ENCODE measurements around the gene RAET1G. TPM values are rescaled to one million over a fixed set of nuclear protein-coding genes. Genes with fewer than 3 reads are reported as not detected.
"Not testable (repeated sequence)": the region's sequence is repeated elsewhere in the genome, so short reads cannot be mapped to it uniquely, and the experiment has no call there.

RAET1G gene
- total RNA-seq, 4 donors from 2014 or later = 3.6 to 19.5 (median 10.8) TPM; not detected in 1

DNA sequence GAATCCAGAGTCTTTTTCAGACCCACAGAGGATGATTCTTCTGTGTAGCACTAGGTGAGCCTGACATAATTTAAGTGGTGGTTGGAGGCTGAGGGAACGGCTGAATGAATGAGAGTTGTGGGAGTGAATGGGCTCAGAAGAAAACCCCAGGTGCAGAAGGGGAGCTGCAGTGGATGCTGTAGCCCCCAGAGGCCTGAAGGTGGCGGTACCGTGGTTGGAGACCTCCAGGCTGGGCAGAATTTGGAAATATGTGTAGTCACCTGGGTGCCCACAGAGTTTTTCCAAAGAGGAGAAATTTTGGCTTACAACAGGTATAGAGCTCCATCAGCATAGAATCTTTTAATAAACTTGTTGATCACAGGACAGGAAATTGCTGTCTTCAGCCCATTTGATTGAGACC, 6.5 kb upstream of the RAET1G start:
- no peak for ATAC-seq (ENCODE audit: low FRiP score)
- TF ChIP-seq, protein P1, sequence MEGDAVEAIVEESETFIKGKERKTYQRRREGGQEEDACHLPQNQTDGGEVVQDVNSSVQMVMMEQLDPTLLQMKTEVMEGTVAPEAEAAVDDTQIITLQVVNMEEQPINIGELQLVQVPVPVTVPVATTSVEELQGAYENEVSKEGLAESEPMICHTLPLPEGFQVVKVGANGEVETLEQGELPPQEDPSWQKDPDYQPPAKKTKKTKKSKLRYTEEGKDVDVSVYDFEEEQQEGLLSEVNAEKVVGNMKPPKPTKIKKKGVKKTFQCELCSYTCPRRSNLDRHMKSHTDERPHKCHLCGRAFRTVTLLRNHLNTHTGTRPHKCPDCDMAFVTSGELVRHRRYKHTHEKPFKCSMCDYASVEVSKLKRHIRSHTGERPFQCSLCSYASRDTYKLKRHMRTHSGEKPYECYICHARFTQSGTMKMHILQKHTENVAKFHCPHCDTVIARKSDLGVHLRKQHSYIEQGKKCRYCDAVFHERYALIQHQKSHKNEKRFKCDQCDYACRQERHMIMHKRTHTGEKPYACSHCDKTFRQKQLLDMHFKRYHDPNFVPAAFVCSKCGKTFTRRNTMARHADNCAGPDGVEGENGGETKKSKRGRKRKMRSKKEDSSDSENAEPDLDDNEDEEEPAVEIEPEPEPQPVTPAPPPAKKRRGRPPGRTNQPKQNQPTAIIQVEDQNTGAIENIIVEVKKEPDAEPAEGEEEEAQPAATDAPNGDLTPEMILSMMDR (IDR thresholded peaks at IDR 0.05) = no peak
- DNase-seq (ENCODE audit: low spot score) = no peak

DNA sequence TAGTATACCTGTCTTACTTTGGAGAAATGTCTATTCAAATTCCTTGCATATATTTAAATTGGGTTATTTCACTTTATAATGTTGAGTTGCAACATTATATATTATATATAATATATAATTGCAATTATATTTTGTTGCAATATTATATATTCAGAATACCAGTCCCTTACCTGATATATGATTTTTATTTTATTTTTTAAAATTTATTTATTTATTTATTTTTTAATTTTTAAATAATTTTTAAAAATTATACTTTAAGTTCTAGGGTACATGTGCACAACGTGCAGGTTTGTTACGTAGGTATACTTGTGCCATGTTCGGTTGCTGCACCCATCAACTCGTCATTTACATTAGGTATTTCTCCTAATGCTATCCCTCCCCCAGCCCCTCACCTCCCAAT, 4.1 kb upstream of the RAET1G start:
- ATAC-seq (ENCODE audit: low FRiP score); DNase-seq (ENCODE audit: low spot score): not testable (repeated sequence)

DNA sequence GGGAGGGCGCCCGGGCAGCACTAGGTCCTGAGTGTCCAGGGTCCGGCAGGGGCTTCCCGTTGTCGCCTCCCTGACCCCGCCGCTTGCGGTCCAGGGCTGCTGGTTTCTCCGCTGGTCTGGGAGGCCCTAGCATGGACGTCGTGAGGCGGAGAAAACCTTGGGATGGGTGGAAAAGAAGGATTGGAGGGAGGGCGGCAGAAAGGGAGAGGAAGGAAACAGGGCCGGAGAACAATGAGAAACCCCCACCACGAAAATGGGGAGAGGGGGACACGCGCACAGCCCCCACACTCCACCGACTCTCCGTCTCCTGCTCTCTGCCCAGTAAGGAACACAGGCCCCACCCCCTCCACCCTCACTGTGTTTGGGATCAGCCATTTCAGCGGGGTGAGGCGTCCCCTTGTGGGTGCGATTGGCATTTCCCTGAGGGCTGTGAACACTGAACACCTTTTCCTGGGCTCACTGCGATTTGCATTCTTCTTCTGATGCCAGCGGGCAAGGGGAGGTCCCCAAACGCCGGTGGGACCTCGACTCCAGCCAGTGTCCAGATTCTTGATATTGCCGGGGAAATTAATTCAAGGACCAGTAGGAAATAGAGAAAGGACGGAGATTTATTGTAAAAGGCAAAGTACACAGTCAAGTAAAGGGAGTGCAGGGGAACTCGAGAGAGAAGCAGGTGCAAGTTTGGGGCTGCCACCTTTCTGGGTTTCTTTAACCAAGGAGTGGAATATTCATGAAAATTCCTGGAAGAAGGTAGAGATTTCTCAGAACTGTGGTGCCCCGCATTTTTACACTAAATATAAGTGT, 3.3 kb upstream of the RAET1G start:
- ATAC-seq (ENCODE audit: low FRiP score) (peak; percentile 90), DNase-seq (ENCODE audit: low spot score) (peak; percentile 92)
- TF ChIP-seq, protein P1 (IDR thresholded peaks at IDR 0.05) = peak in 2 of 3 donors; percentile 75 to 95

DNA sequence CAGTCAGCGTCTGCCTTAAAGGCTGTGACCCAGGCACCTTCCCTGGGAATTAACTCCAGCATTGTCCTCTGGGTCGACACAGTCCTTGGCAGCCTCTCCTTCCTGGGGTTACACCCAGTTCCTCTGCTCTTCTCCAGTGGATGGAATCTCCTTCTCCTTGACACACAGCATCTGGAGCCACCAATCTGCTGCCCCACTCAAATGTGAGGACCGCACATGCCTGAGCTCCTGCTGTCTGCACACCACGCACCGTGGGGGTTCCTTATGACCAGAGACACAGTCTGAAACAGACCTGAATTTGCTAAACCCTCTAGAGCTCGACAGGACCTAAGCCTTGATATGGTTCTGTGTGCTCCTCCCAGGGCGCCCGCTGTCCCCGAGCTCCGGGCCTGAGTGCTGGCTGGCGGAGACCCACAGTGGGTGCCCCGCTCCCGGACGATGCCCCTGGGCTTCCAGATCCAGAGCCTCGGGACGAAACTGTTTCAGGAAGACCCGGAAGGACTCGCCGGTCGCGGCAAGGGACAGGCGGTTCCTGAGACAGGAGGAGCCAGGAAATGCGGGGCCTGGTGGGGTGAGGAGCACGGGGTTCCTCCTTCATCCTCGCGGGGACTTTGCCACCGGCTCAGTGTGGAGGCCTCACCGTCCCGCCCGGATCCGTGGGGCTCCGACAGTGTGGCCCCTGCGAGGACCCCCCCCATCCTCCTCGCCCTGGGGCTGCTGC, 2.5 kb upstream of the RAET1G start:
- ATAC-seq (ENCODE audit: low FRiP score) (peak; percentile 11), DNase-seq (ENCODE audit: low spot score) (no peak)
- TF ChIP-seq, protein P1 (IDR thresholded peaks at IDR 0.05) = no peak

DNA sequence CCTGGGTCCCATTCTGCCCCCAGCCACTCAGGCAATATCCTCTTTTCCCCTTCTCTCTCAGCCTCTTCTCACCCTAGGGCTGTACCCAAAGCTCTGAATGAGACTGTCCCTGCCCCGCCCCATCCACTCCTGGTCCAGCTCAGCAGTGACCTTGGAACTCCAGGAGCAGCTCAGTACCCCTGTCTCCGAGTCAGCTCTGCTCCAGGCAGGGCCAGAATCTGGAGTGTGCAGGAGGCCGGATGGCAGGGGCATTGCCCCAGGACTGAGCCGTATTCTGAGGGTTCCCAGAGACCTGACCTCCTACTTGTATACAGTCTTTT, 2.0 kb upstream of the RAET1G start:
- DNase-seq (ENCODE audit: low spot score) (no peak), ATAC-seq (ENCODE audit: low FRiP score) (no peak)
- TF ChIP-seq, protein P1 (IDR thresholded peaks at IDR 0.05) = no peak

DNA sequence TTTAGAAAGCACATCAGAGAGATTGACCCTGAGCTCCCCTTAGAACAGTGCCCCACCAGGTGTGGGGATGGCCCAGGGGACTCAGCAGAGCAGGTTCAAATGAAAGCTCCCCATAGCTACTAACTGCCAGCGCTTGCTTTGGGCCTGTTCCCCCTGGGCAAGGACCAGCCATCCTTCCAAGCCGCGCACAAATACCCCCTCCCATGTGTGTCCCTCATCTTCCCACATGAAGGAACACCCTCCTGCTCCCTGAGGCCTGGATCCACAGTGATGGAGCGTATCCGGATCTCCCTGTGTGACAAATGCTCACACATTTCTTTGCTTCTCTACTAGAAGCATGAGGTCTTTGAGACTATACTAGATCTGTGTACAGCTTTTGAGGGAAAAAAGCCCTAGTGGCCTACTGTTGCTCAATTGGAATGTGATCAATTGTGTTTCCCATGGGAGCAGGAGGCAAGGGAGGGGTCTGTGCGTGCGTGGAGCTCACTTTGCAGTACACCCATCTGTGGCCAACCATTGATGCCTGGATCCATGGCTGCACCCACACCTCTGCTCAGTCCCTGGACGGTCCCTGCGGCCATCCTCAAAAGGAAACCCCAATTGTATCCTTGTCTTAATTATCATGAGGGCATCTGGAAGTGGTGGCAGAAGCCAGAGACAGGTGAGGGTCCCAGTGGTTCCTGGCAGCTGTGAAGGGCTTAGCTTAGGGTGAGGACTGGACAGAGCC, 1.4 kb upstream of the RAET1G start:
- no peak for ATAC-seq (ENCODE audit: low FRiP score)
- no peak for DNase-seq (ENCODE audit: low spot score)
- TF ChIP-seq, protein P1 (IDR thresholded peaks at IDR 0.05) = no peak

DNA sequence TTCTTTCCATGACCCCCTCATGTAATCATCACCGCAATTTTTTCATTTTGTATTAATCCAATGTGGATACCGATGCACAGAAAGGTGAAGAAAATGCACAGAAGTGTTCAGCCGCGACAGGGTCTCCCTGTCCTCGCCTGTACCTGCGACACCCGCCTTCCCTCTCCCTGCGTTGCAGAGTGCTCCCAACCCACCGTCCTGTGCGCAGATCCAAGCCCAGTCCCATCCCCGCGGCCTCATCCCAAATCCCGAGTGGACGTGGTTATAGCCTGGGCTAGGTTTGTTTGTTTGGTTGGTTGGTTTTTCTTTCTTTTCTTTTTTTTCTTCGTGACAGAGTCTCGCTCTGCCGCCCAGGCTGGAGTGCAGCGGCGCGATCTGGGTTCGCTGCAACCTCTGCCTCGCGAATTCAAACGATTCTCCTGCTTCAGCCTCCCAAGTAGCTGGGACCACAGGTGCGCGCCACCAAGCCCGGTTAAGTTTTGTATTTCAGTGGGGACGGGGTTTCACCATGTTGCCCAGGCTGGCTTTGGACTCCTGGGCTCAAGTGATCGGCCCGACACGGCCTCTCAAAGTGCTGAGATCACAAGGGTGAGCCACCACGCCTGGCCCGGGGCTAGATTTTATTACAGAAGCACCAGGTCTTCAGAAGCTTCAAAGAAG, 536 bp upstream of the RAET1G start:
- TF ChIP-seq, protein P1 (IDR thresholded peaks at IDR 0.05) = no peak
- ATAC-seq (ENCODE audit: low FRiP score) = no peak

DNA sequence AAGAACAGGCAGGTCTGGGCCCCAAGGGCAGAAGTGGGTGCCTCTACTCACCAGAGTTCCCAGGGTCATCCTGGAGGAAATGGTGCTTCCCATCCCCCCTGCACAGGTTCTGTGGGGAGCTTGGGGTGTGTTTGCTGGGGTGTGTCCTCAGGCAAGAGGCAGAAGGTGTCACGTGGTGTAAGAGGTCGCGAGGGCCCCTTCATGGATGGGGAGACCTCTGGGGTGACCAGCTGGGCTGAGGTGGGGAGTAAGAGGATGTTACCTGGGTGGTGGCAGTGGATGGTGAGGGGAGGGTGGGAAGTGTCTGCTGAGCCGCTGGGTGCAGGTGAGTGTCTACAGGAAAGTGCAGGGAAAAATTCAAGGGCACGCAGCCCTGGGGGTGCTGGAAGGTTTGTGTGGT, 830 bp downstream of the RAET1G start:
- ATAC-seq (ENCODE audit: low FRiP score); DNase-seq (ENCODE audit: low spot score): not testable (repeated sequence)

More for the DNA sequence above, 536 bp upstream of the RAET1G start:
- no peak for DNase-seq (ENCODE audit: low spot score)

All from omental fat pad (tissue), 4 donors.